Measurements from ENCODE around the gene CLASP2.
"Not testable (repeated sequence)": the region's sequence is repeated elsewhere in the genome, so short reads cannot be mapped to it uniquely, and the experiment has no call there.

Gene CLASP2

GRCh38 chr3:33682770-33683169 is 35.3 kb downstream of the CLASP2 start:
- DNase-seq = no peak

GRCh38 chr3:33681667-33682066 is 36.4 kb downstream of the CLASP2 start:
- no peak for DNase-seq

- no peak for DNase-seq
Observed at GRCh38 chr3:33678073-33678472, 40.0 kb downstream of the CLASP2 start.

- DNase-seq = not testable (repeated sequence)
Observed at GRCh38 chr3:33673436-33673835, 44.6 kb downstream of the CLASP2 start.

GRCh38 chr3:33668618-33669017 is 49.4 kb downstream of the CLASP2 start:
- no peak for DNase-seq

- DNase-seq = peak; percentile 28
Observed at GRCh38 chr3:33665294-33665693, 52.8 kb downstream of the CLASP2 start.

GRCh38 chr3:33664195-33664594 is 53.9 kb downstream of the CLASP2 start:
- no peak for DNase-seq

- DNase-seq = no peak
Observed at GRCh38 chr3:33663042-33663441, 55.0 kb downstream of the CLASP2 start.

GRCh38 chr3:33659856-33660434 is 58.1 kb downstream of the CLASP2 start:
- DNase-seq = no peak

GRCh38 chr3:33658991-33659848 is 58.8 kb downstream of the CLASP2 start:
- DNase-seq = no peak

GRCh38 chr3:33658621-33658990 is 59.4 kb downstream of the CLASP2 start:
- DNase-seq = no peak

GRCh38 chr3:33658039-33658438 is 60.0 kb downstream of the CLASP2 start:
- no peak for DNase-seq

- DNase-seq = no peak
Observed at GRCh38 chr3:33652736-33653135, 65.3 kb downstream of the CLASP2 start.

GRCh38 chr3:33651101-33651500 is 67.0 kb downstream of the CLASP2 start:
- not testable (repeated sequence) for DNase-seq

GRCh38 chr3:33650495-33650894 is 67.6 kb downstream of the CLASP2 start:
- no peak for DNase-seq

- peak; percentile 9 for DNase-seq
Observed at GRCh38 chr3:33648793-33649192, 69.3 kb downstream of the CLASP2 start.

- DNase-seq = no peak
Observed at GRCh38 chr3:33646406-33646805, 71.6 kb downstream of the CLASP2 start.

GRCh38 chr3:33645060-33645647 is 72.9 kb downstream of the CLASP2 start:
- DNase-seq = peak; percentile 61

GRCh38 chr3:33644582-33644981 is 73.5 kb downstream of the CLASP2 start:
- no peak for DNase-seq

GRCh38 chr3:33642806-33643205 is 75.2 kb downstream of the CLASP2 start:
- no peak for DNase-seq

GRCh38 chr3:33639889-33640288 is 78.2 kb downstream of the CLASP2 start:
- no peak for DNase-seq

GRCh38 chr3:33637482-33637881 is 80.6 kb downstream of the CLASP2 start:
- DNase-seq = no peak

- DNase-seq = peak; percentile 29
Observed at GRCh38 chr3:33636125-33636850, 81.8 kb downstream of the CLASP2 start.

All from activated CD4-positive, alpha-beta T cell treated with anti-CD3 and anti-CD28 coated beads, Interleukin-10, Interleukin-2, amounts not matched to agents 100 ng/mL and 50 ng/mL, durations not matched to agents 16 hours and 8 hours (primary cell).